ENCODE measurements around the gene CHRM5.

DNA sequence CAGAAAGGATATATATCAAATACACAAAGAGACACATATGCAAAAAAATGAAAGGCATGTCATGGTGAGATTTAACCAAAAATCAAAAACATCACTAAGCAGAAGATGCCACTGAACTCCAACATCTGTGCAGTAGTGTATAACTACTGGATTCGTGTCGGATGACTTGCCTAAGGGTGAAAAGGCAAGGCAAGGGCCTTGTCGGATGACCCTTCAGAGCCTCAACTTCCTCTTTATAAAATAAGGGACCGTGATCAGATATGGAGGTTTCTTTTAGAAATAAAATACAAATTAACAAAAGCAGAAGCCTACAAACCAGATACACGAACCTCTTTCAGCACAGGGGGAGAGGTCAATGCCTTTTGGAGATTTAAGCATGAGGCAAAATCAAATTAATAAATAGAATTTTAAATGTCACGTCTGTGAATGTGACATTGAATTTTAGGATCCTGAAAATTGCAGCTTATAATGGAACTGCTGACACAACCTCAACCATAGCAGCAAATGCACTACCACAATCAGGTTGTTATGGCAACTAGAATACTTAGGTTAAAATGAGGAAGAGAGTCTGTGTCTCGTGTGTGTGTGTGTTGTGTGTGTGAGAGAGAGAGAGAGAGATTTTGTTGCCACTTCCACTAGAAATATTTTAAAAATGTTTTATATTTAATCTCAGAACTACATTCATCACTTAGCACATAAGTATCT is 8.3 kb upstream of the CHRM5 start:
- TF ChIP-seq EZH2 (IDR thresholded peaks at IDR 0.05; ENCODE audit: insufficient read depth, low read length) (no peak), CTCF (IDR thresholded peaks at IDR 0.05; ENCODE audit: insufficient read depth, low read depth, low read length) (no peak)
